SK-N-SH (cell line): ENCODE measurements around the gene COX14. TPM values are rescaled to one million over a fixed set of nuclear protein-coding genes. Genes with fewer than 3 reads are reported as not detected.

Experiments
- CTCF ChIA-PET: fragments of 300-600, 350-600 bp; formaldehyde crosslinking; extraction: SDS; loops from one replicate; lab custom pipeline; 2021; lab: Yijun Ruan, JAX
- POLR2A ChIA-PET: fragments of 350-600 bp; sonication (Branson Sonifier 250); formaldehyde crosslinking; extraction: SDS; loops from one replicate; lab custom pipeline; 2020; ENCODE audit warnings: antibody characterized with exemption, inconsistent platforms; lab: Yijun Ruan, JAX
- DNase-seq: peaks from one replicate; pipeline ENCODE4 v3.0.0; 2012
- H2AFZ ChIP-seq: fragments of 200-600 bp; sonication (generic); 2 replicates; pipeline ENCODE4 v1.8.1; 2016; ENCODE audit warnings: antibody characterized with exemption, mild to moderate bottlenecking, low read depth
- H3F3A ChIP-seq: fragments of 200-600 bp; sonication (generic); replicated peaks from 2 replicates; pipeline ENCODE3; 2016; ENCODE audit warnings: antibody characterized with exemption, mild to moderate bottlenecking; ENCODE audit not compliant: insufficient read depth
- H3K27ac ChIP-seq, 2 experiments: fragments of 200-500 bp in 1 of 2; fragments of 200-600 bp in 1 of 2; sonication (Bioruptor generic) in 1 of 2; sonication (generic), shearing (Covaris generic) in 1 of 2; 2 replicates each; pipeline versions ENCODE4 v1.5.1 to v1.6.1; 2014 to 2016; ENCODE audit warnings: low read depth in 2 of 2, inconsistent platforms in 1 of 2, low read length in 1 of 2, mild to moderate bottlenecking in 1 of 2, mixed read lengths in 1 of 2
- H3K27me3 ChIP-seq: fragments of 200-600 bp; sonication (generic), shearing (Covaris generic); 2 replicates; pipeline ENCODE4 v1.6.1; 2016; ENCODE audit warnings: mixed run types; ENCODE audit not compliant: insufficient read depth
- H3K36me3 ChIP-seq, 2 experiments: fragments of 200-500 bp in 1 of 2; fragments of 200-600 bp in 1 of 2; sonication (Bioruptor generic) in 1 of 2; sonication (generic) in 1 of 2; replicated peaks in 1 of 2; 2 replicates each; pipeline versions ENCODE3 to v1.5.1; 2014 to 2016; ENCODE audit warnings: low read length in 1 of 2, mild to moderate bottlenecking in 1 of 2; ENCODE audit not compliant: insufficient read depth in 2 of 2, control insufficient read depth in 1 of 2
- H3K4me1 ChIP-seq, 2 experiments: fragments of 200-500 bp in 1 of 2; fragments of 200-600 bp in 1 of 2; sonication (Bioruptor generic) in 1 of 2; sonication (generic), shearing (Covaris generic) in 1 of 2; 2 replicates each; pipeline versions ENCODE4 v1.5.1 to v1.6.1; 2014 to 2016; ENCODE audit warnings: low read depth in 1 of 2, low read length in 1 of 2, mixed run types in 1 of 2; ENCODE audit not compliant: insufficient read depth in 2 of 2, control insufficient read depth in 1 of 2
- H3K4me2 ChIP-seq: fragments of 200-600 bp; sonication (generic), shearing (Covaris generic); 2 replicates; pipeline ENCODE4 v1.6.1; 2017; ENCODE audit warnings: mixed run types
- H3K4me3 ChIP-seq, 2 experiments: fragments of 200-500 bp in 1 of 2; fragments of 200-600 bp in 1 of 2; sonication (Bioruptor generic) in 1 of 2; sonication (generic), shearing (Covaris generic) in 1 of 2; 2 replicates each; pipeline versions ENCODE4 v1.5.1 to v1.8.1; 2014 to 2016; ENCODE audit warnings: low read depth in 2 of 2, inconsistent platforms in 1 of 2, low read length in 1 of 2, mild to moderate bottlenecking in 1 of 2, mixed read lengths in 1 of 2, moderate library complexity in 1 of 2
- H3K79me2 ChIP-seq: fragments of 200-600 bp; sonication (generic); 2 replicates; pipeline ENCODE4 v1.8.1; 2017; ENCODE audit warnings: mild to moderate bottlenecking; ENCODE audit not compliant: insufficient read depth
- H3K9ac ChIP-seq: fragments of 200-600 bp; sonication (generic); 2 replicates; pipeline ENCODE4 v1.6.1; 2017; ENCODE audit warnings: mixed run types
- H3K9me2 ChIP-seq: fragments of 200-600 bp; sonication (generic); 2 replicates; pipeline ENCODE4 v1.6.1; 2017; ENCODE audit warnings: mixed run types
- H3K9me3 ChIP-seq: fragments of 200-600 bp; sonication (generic); 2 replicates; pipeline ENCODE4 v1.6.1; 2017; ENCODE audit warnings: mixed run types, mild to moderate bottlenecking, moderate library complexity
- H4K20me1 ChIP-seq: fragments of 200-600 bp; sonication (generic); 2 replicates; pipeline ENCODE4 v1.6.1; 2017; ENCODE audit warnings: mild to moderate bottlenecking, mixed run types; ENCODE audit not compliant: insufficient read depth
- CHD2 ChIP-seq: fragments of 150-350 bp; IDR thresholded peaks from 2 replicates; pipeline ENCODE4 v1.6.1; 2018; ENCODE audit warnings: low read length; ENCODE audit not compliant: partially characterized antibody
- EP300 ChIP-seq, 2 experiments: IDR thresholded peaks; 2 replicates each; pipeline versions ENCODE4 v1.4.0 to v1.6.1; 2012; ENCODE audit warnings: borderline replicate concordance in 1 of 2, low read depth in 1 of 2, low read length in 1 of 2
- EZH2phosphoT487 ChIP-seq: fragments of 200-600 bp; sonication (generic); IDR thresholded peaks from 2 replicates; pipeline ENCODE4 v1.6.1; 2017; ENCODE audit warnings: low read depth, mixed run types, mild to moderate bottlenecking, antibody characterized with exemption, moderate library complexity, borderline replicate concordance
- FOXJ3 ChIP-seq: sonication (generic); formaldehyde crosslinking; IDR thresholded peaks from 2 replicates; pipeline ENCODE4 v1.5.1; 2020; ENCODE audit warnings: mild to moderate bottlenecking, missing genetic modification reagents
- GABPA ChIP-seq: IDR thresholded peaks from 2 replicates; pipeline ENCODE4 v1.4.0; 2012; ENCODE audit warnings: low read depth, mild to moderate bottlenecking
- GATA2 ChIP-seq: sonication (generic); formaldehyde crosslinking; IDR thresholded peaks from 2 replicates; pipeline ENCODE4 v1.5.0; 2020; ENCODE audit warnings: mild to moderate bottlenecking, missing genetic modification reagents
- IRF3 ChIP-seq: fragments of 150-350 bp; IDR thresholded peaks from 2 replicates; pipeline ENCODE4 v1.6.1; 2016; ENCODE audit warnings: mild to moderate bottlenecking, low read depth, low read length
- MAX ChIP-seq: IDR thresholded peaks from 2 replicates; pipeline ENCODE4 v1.4.0; 2012; ENCODE audit warnings: low read depth
- NFIC ChIP-seq: IDR thresholded peaks from 2 replicates; pipeline ENCODE4 v1.4.0; 2012; ENCODE audit warnings: borderline replicate concordance
- NRF1 ChIP-seq: IDR thresholded peaks from 2 replicates; pipeline ENCODE4 v1.6.1; 2012; ENCODE audit warnings: low read depth, mild to moderate bottlenecking, low read length
- PBX3 ChIP-seq: IDR thresholded peaks from 2 replicates; pipeline ENCODE4; 2012
- POLR2AphosphoS5 ChIP-seq: IDR thresholded peaks from 2 replicates; pipeline ENCODE4 v1.6.1; 2012; ENCODE audit warnings: low read depth, low read length
- RAD21 ChIP-seq: IDR thresholded peaks from 2 replicates; pipeline ENCODE4 v1.6.1; 2012; ENCODE audit warnings: mild to moderate bottlenecking, low read length
- RCOR1 ChIP-seq: fragments of 150-350 bp; IDR thresholded peaks from 2 replicates; pipeline ENCODE4 v1.6.1; 2017; ENCODE audit warnings: antibody characterized with exemption, low read length
- TAF1 ChIP-seq: IDR thresholded peaks from 2 replicates; pipeline ENCODE4 v1.6.1; 2012; ENCODE audit warnings: low read depth, mild to moderate bottlenecking, low read length, moderate library complexity, borderline replicate concordance
- TEAD4 ChIP-seq: IDR thresholded peaks from 2 replicates; pipeline ENCODE4 v1.4.0; 2012; ENCODE audit warnings: mild to moderate bottlenecking, borderline replicate concordance; ENCODE audit not compliant: insufficient read depth
- USF1 ChIP-seq: IDR thresholded peaks from 2 replicates; pipeline ENCODE4 v1.4.0; 2012; ENCODE audit warnings: low read depth, borderline replicate concordance
- YY1 ChIP-seq: IDR thresholded peaks from 2 replicates; pipeline ENCODE4 v1.4.0; 2012; ENCODE audit warnings: low read depth, mild to moderate bottlenecking
- ZBTB33 ChIP-seq: IDR thresholded peaks from 2 replicates; pipeline ENCODE4 v1.4.0; 2012; ENCODE audit warnings: low read depth, borderline replicate concordance
- WGBS: methylation state at CpG from one replicate; pipeline ENCODE4 v1.1.6; 2017; ENCODE audit warnings: low lambda C conversion rate; 5-methylcytosine and 5-hydroxymethylcytosine counted together
- polyA plus RNA-seq, 3 experiments: library from polyadenylated mRNA; depleted of rRNA; stranded (reverse); fragments of >200 nt; gene quantifications; 2 replicates each; pipeline ENCODE4 v1.2.3, GENCODE V29; 2012
- TF ChIP-seq, protein P1 (sequence below): fragments of 200-600 bp; sonication (generic); IDR thresholded peaks from 2 replicates; pipeline ENCODE4 v1.6.1; 2017; ENCODE audit warnings: antibody characterized with exemption, mild to moderate bottlenecking, moderate library complexity

COX14 gene
- polyA plus RNA-seq, 1 of the 3 experiments (the other 2 are of a cell fraction) = 204 TPM

GRCh38 chr12:50104417-50105366, 7.3 kb upstream of the COX14 start (continued):
- TF ChIP-seq PBX3 (no peak), FOXJ3 (CRISPR knock-in tag) (no peak), USF1 (no peak), EP300 (IDR thresholded peaks at IDR 0.05; ENCODE audit: borderline replicate concordance in 1 of 2, low read depth in 1 of 2, low read length in 1 of 2) (no peak), CHD2 (no peak), ZBTB33 (no peak), NRF1 (no peak), GATA2 (no peak), NFIC (no peak)
- TF ChIP-seq, protein P1, sequence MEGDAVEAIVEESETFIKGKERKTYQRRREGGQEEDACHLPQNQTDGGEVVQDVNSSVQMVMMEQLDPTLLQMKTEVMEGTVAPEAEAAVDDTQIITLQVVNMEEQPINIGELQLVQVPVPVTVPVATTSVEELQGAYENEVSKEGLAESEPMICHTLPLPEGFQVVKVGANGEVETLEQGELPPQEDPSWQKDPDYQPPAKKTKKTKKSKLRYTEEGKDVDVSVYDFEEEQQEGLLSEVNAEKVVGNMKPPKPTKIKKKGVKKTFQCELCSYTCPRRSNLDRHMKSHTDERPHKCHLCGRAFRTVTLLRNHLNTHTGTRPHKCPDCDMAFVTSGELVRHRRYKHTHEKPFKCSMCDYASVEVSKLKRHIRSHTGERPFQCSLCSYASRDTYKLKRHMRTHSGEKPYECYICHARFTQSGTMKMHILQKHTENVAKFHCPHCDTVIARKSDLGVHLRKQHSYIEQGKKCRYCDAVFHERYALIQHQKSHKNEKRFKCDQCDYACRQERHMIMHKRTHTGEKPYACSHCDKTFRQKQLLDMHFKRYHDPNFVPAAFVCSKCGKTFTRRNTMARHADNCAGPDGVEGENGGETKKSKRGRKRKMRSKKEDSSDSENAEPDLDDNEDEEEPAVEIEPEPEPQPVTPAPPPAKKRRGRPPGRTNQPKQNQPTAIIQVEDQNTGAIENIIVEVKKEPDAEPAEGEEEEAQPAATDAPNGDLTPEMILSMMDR = no peak
- TF ChIP-seq, all 33 proteins: peak for 0

GRCh38 chr12:50105913-50106450, 6.1 kb upstream of the COX14 start:
- H3K4me3 ChIP-seq = no peak overlapping the region
- no peaks in the 10 kb centered on the region for H3K9me2 ChIP-seq
- H3K27me3 ChIP-seq = no peaks in the 10 kb centered on the region
- H3K4me2 ChIP-seq = no peak overlapping the region
- no peaks in the 10 kb centered on the region for H4K20me1 ChIP-seq
- H3F3A ChIP-seq = peaks cover 11% of the 10 kb centered on the region
- no peak for DNase-seq
- no peaks in the 10 kb centered on the region for H3K9me3 ChIP-seq
- no peak overlapping the region for H2AFZ ChIP-seq
- WGBS = 89% methylated on average over 11 of the region's 12 CpGs
- peaks cover 10 to 34% of the 10 kb centered on the region in 2 experiments; a peak in 2 of 4 replicates for H3K4me1 ChIP-seq
- ChIA-PET CTCF (interaction anchor here (1.0 to 1.4 kb wide), 4 partner anchors 18 to 76 kb away, joined by 3 to 7 read pairs (median 3); no protein-coding TSS in a partner anchor), POLR2A (no interaction called here)
- no peak overlapping the region for H3K9ac ChIP-seq
- peaks cover 4 to 6% of the 10 kb centered on the region in 2 experiments for H3K36me3 ChIP-seq
- no peaks in the 10 kb centered on the region for H3K79me2 ChIP-seq
- H3K27ac ChIP-seq = no peak overlapping the region
- TF ChIP-seq RAD21 (no peak), GABPA (no peak), YY1 (no peak), RCOR1 (no peak), PBX3 (no peak), EZH2phosphoT487 (no peak), MAX (no peak), TEAD4 (no peak), NRF1 (no peak), POLR2AphosphoS5 (no peak), IRF3 (no peak), TAF1 (no peak)
